ENCODE data around the gene IKZF3.

IKZF3 gene

GRCh38 chr17:39761861-39762496 lies 102.1 kb downstream of the IKZF3 start:
- ChIA-PET CTCF (interaction anchor here (0.7 to 1.4 kb wide), 3 partner anchors 8 to 355 kb away, joined by 3 read pairs; no protein-coding TSS in a partner anchor), POLR2A (interaction anchor here (0.7 kb wide), 1 partner anchor 164 kb away, joined by 3 read pairs; no protein-coding TSS in a partner anchor)
- H3K36me3 ChIP-seq (ENCODE audit: control insufficient read depth in 2 of 2, insufficient read depth in 1 of 2, low read length in 2 of 2): no peaks in the 10 kb centered on the region; a peak in 1 of 3 replicates
- no peak overlapping the region for H3K27ac ChIP-seq (ENCODE audit: extremely low read depth, low read depth, low read length)
- H3K4me1 ChIP-seq (ENCODE audit: control insufficient read depth, insufficient read depth, low read length): no peaks in the 10 kb centered on the region
- H3K4me3 ChIP-seq (ENCODE audit: low read depth, low read length): no peak overlapping the region
- no peaks in the 10 kb centered on the region for H3K9me3 ChIP-seq (ENCODE audit: control insufficient read depth, insufficient read depth, low read depth, low read length)
- TF ChIP-seq HOXD13 (CRISPR knock-in tag; IDR thresholded peaks at IDR 0.05; ENCODE audit: borderline replicate concordance) (no peak), ZNF280C (tag by site-specific recombination; IDR thresholded peaks at IDR 0.05) (no peak), MYNN (tag by site-specific recombination; IDR thresholded peaks at IDR 0.05; ENCODE audit: borderline replicate concordance) (no peak), FEZF1 (tag by site-specific recombination; IDR thresholded peaks at IDR 0.05) (no peak), ZNF624 (tag by site-specific recombination; IDR thresholded peaks at IDR 0.05) (no peak), ZNF10 (tag by site-specific recombination; IDR thresholded peaks at IDR 0.05) (no peak), ZBTB17 (tag by site-specific recombination; IDR thresholded peaks at IDR 0.05) (no peak), ZNF184 (tag by site-specific recombination; IDR thresholded peaks at IDR 0.05) (no peak), ZNF623 (tag by site-specific recombination; IDR thresholded peaks at IDR 0.05) (no peak), ZFP37 (tag by site-specific recombination; IDR thresholded peaks at IDR 0.05) (no peak), HOXC10 (CRISPR knock-in tag; IDR thresholded peaks at IDR 0.05) (no peak), ZNF707 (tag by site-specific recombination; IDR thresholded peaks at IDR 0.05) (no peak), PRDM6 (tag by site-specific recombination; IDR thresholded peaks at IDR 0.05) (no peak), PATZ1 (tag by site-specific recombination; IDR thresholded peaks at IDR 0.05) (no peak)

GRCh38 chr17:39759204-39759603 lies 104.9 kb downstream of the IKZF3 start:
- Histone ChIP-seq H3K9me3 (ENCODE audit: control insufficient read depth, insufficient read depth, low read depth, low read length) (no peaks in the 10 kb centered on the region), H3K36me3 (ENCODE audit: control insufficient read depth in 2 of 2, insufficient read depth in 1 of 2, low read length in 2 of 2) (no peaks in the 10 kb centered on the region; a peak in 1 of 3 replicates), H3K27ac (ENCODE audit: extremely low read depth, low read depth, low read length) (no peak overlapping the region), H3K4me3 (ENCODE audit: low read depth, low read length) (no peak overlapping the region), H3K4me1 (ENCODE audit: control insufficient read depth, insufficient read depth, low read length) (no peaks in the 10 kb centered on the region)
- TF ChIP-seq ZNF292 (tag by site-specific recombination; IDR thresholded peaks at IDR 0.05; ENCODE audit: borderline replicate concordance, low read depth) (no peak), ZNF768 (tag by site-specific recombination; IDR thresholded peaks at IDR 0.05) (no peak), ZNF366 (tag by site-specific recombination; conservative IDR thresholded peaks at IDR 0.05) (no peak), ZNF747 (tag by site-specific recombination; IDR thresholded peaks at IDR 0.05) (no peak), ZFP3 (tag by site-specific recombination; IDR thresholded peaks at IDR 0.05; ENCODE audit: low read depth) (no peak), ZNF623 (tag by site-specific recombination; IDR thresholded peaks at IDR 0.05) (no peak), ZNF48 (tag by site-specific recombination; IDR thresholded peaks at IDR 0.05) (no peak), ZNF521 (tag by site-specific recombination; IDR thresholded peaks at IDR 0.05) (no peak), KLF1 (tag by site-specific recombination; IDR thresholded peaks at IDR 0.05) (no peak), ZNF488 (tag by site-specific recombination; IDR thresholded peaks at IDR 0.05) (no peak), ZNF561 (tag by site-specific recombination; IDR thresholded peaks at IDR 0.05; ENCODE audit: borderline replicate concordance) (no peak), ZNF114 (tag by site-specific recombination; IDR thresholded peaks at IDR 0.05) (no peak), ZNF548 (tag by site-specific recombination; IDR thresholded peaks at IDR 0.05) (no peak), ZNF157 (tag by site-specific recombination; IDR thresholded peaks at IDR 0.05) (no peak), ZNF37A (tag by site-specific recombination; IDR thresholded peaks at IDR 0.05) (no peak)
- ChIA-PET POLR2A (interaction anchor here (1.2 kb wide), 1 partner anchor 71 kb away, joined by 3 read pairs; the partner anchor contains the start of gene PGAP3), CTCF (interaction anchor here (0.5 to 2.6 kb wide), 8 partner anchors 8 to 567 kb away, joined by 3 to 19 read pairs (median 4); partner anchors contain the start of gene MIEN1)
